GM12872 (cell line): Measurements from ENCODE around the gene SRRD.

Experiments used
- TF ChIP-seq, protein P1 (sequence below): IDR thresholded peaks from 3 replicates; pipeline ENCODE4 v1.5.1; 2011; ENCODE audit warnings: low read depth, mild to moderate bottlenecking, low read length, moderate library complexity; ENCODE audit not compliant: insufficient read depth

The SRRD gene

DNA sequence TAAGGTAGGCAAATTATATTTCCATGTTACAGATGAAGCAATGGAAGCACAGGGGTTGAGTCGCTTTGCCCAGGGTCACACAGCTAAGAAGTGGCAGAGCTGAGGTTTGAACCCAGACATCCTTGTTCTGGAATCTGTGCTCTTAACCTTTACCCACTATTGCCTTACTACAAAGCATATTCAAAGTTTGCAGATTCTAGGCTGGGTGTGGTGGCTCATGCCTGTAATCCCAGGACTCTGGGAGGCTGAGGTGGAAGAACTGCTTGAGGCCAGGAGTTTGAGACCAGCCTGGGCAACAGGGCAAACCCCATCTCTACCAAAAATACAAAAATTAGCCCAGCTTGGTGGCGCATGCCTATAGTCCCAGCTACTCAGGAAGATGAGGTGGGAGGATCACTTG, 56.4 kb downstream of the SRRD start:
- TF ChIP-seq, protein P1, sequence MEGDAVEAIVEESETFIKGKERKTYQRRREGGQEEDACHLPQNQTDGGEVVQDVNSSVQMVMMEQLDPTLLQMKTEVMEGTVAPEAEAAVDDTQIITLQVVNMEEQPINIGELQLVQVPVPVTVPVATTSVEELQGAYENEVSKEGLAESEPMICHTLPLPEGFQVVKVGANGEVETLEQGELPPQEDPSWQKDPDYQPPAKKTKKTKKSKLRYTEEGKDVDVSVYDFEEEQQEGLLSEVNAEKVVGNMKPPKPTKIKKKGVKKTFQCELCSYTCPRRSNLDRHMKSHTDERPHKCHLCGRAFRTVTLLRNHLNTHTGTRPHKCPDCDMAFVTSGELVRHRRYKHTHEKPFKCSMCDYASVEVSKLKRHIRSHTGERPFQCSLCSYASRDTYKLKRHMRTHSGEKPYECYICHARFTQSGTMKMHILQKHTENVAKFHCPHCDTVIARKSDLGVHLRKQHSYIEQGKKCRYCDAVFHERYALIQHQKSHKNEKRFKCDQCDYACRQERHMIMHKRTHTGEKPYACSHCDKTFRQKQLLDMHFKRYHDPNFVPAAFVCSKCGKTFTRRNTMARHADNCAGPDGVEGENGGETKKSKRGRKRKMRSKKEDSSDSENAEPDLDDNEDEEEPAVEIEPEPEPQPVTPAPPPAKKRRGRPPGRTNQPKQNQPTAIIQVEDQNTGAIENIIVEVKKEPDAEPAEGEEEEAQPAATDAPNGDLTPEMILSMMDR, result no peak

DNA sequence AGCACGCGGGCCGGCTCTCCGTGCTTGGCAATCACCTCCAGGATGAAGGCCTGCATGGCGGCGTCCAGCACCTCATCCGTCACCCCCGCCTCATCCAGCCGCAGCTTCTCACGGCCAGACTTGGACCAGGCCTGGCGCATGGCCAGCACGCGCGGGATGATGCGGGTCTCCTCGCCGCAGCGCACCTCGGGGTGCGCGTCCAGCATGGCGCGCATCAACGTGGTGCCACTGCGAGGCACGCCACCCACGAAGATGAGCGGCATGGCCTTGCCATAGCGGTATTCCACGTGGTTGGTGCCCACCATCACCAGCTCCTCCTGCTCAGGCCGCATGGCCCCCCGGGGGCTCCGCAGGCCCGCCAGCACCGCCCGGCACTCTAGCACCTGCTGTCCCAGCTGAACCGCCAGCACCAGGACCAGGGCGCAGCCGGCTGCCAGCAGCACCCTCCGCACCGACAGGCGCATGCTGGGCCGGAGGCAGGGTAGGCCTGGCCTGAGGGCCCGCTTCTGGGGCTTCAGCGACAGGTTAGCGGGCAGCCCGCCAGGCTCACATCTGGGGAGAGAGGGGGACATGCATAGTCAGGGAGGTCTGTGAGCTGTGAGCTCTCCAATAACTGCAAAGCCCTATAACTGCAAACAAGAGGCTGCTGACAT, 57.6 kb downstream of the SRRD start:
- TF ChIP-seq, protein P1, result no peak

DNA sequence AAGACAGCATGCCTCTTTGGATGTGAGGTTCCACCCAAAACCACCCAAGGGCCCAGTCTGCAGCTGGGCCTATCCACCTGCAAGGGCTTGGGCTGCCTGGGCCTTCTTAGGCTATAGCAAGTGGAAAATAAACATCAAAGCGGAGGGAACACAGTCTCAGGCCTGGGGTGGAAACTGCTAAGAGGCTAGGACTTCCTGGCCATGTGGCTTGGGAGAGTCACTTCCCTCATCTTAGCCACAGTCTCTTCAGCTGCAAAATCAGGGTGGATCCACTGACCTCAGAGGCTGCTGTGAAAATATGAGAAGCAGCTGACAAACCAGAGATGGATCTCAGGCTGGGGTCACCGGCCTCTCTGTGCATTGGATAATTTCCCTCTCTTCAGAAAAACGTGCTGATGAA, 59.2 kb downstream of the SRRD start:
- TF ChIP-seq, protein P1, result no peak
